ENCODE measurements around the gene NCEH1. TPM values are rescaled to one million over a fixed set of nuclear protein-coding genes. Genes with fewer than 3 reads are reported as not detected.

Gene NCEH1
- total RNA-seq, 2 experiments from 2014 or later: 0.33 to 0.50 TPM

GRCh38 chr3:172752651-172753050, 41.8 kb upstream of the NCEH1 start:
- H3K9me3 Mint-ChIP-seq: no peaks in the 10 kb centered on the region
- DNase-seq (peak in 1 of 14 experiments; percentile 7), ATAC-seq (ENCODE audit: poor library complexity) (no peak)
- Histone ChIP-seq H3K9me3 (ENCODE audit: control insufficient read depth in 1 of 2, insufficient read depth in 1 of 2, low read length in 2 of 2) (no peaks in the 10 kb centered on the region), H3K4me3 (ENCODE audit: low read length) (no peak overlapping the region), H3K27ac (ENCODE audit: low read depth in 1 of 2, low read length in 2 of 2) (no peak overlapping the region), H3K27me3 (ENCODE audit: control insufficient read depth in 1 of 2, insufficient read depth in 2 of 2, low read length in 2 of 2) (no peaks in the 10 kb centered on the region), H3K36me3 (ENCODE audit: insufficient read depth, low read length) (no peaks in the 10 kb centered on the region), H3K4me1 (ENCODE audit: insufficient read depth, low read length) (peaks cover 10% of the 10 kb centered on the region)
- intact Hi-C loops (cut with DNase I, micrococcal nuclease): no loop called here
- ChIA-PET CTCF (no interaction called here), POLR2A (no interaction called here)
- H3K4me3 Mint-ChIP-seq: peak overlapping the region; percentile 2
- H3K4me1 Mint-ChIP-seq (ENCODE audit: low read depth): peaks cover 20% of the 10 kb centered on the region
- H3K36me3 Mint-ChIP-seq (ENCODE audit: low read depth): peaks cover 6% of the 10 kb centered on the region
- no peaks in the 10 kb centered on the region for H3K27me3 Mint-ChIP-seq
- H3K27ac Mint-ChIP-seq: no peak overlapping the region
- TF ChIP-seq CTCF (IDR thresholded peaks at IDR 0.05): no peak

DNA sequence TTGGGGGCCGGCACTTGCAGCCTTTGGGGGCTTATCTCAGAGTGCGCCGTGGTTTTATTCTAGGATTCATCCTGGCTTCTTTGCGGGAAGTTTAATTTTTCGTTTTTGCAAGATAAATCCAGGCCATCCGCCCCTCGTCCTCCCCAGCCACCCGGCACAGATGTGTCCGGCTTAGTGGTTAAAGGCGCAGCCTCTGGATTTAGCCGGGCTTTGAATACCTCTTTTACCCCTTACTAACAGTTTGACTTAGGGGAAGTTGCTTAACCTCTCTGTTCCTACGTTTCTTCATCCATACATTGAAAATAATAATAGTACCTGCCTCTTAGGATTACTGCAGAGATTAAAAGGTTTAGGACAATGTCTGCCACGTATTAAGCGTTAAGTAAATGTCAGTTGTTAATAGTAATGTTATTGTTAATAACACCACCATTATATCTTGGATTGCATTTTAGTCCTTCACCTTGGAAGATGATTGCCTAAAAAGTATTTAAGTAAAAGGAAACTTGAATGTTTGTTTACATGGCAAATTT, 40.4 kb upstream of the NCEH1 start:
- POLR2A ChIA-PET: interaction anchor here (0.7 to 1.7 kb wide), 4 partner anchors 40 to 747 kb away, joined by 3 to 5 read pairs (median 3); partner anchors contain the start of genes FNDC3B and NCEH1
- intact Hi-C loops (cut with DNase I, micrococcal nuclease): no loop called here
- Histone ChIP-seq H3K4me1 (ENCODE audit: insufficient read depth, low read length) (peaks cover 10% of the 10 kb centered on the region), H3K27ac (ENCODE audit: low read depth in 1 of 2, low read length in 2 of 2) (peak overlapping the region; percentile 28 to 35), H3K9me3 (ENCODE audit: control insufficient read depth in 1 of 2, insufficient read depth in 1 of 2, low read length in 2 of 2) (no peaks in the 10 kb centered on the region), H3K4me3 (ENCODE audit: low read length) (peak overlapping the region; percentile 85), H3K27me3 (ENCODE audit: control insufficient read depth in 1 of 2, insufficient read depth in 2 of 2, low read length in 2 of 2) (no peaks in the 10 kb centered on the region), H3K36me3 (ENCODE audit: insufficient read depth, low read length) (no peaks in the 10 kb centered on the region)
- Mint-ChIP-seq H3K27ac (peak overlapping the region; percentile 40), H3K36me3 (ENCODE audit: low read depth) (peaks cover 6% of the 10 kb centered on the region), H3K27me3 (no peaks in the 10 kb centered on the region), H3K4me1 (ENCODE audit: low read depth) (peaks cover 20% of the 10 kb centered on the region), H3K4me3 (peak overlapping the region; percentile 97), H3K9me3 (no peaks in the 10 kb centered on the region)
- peak in 2 of 14 experiments; percentile 10 to 26 for DNase-seq
- no peak for ATAC-seq (ENCODE audit: poor library complexity)
- CTCF ChIA-PET: interaction anchor here (0.6 kb wide), 1 partner anchor 646 kb away, joined by 3 read pairs; no protein-coding TSS in a partner anchor
- TF ChIP-seq CTCF (IDR thresholded peaks at IDR 0.05): no peak

DNA sequence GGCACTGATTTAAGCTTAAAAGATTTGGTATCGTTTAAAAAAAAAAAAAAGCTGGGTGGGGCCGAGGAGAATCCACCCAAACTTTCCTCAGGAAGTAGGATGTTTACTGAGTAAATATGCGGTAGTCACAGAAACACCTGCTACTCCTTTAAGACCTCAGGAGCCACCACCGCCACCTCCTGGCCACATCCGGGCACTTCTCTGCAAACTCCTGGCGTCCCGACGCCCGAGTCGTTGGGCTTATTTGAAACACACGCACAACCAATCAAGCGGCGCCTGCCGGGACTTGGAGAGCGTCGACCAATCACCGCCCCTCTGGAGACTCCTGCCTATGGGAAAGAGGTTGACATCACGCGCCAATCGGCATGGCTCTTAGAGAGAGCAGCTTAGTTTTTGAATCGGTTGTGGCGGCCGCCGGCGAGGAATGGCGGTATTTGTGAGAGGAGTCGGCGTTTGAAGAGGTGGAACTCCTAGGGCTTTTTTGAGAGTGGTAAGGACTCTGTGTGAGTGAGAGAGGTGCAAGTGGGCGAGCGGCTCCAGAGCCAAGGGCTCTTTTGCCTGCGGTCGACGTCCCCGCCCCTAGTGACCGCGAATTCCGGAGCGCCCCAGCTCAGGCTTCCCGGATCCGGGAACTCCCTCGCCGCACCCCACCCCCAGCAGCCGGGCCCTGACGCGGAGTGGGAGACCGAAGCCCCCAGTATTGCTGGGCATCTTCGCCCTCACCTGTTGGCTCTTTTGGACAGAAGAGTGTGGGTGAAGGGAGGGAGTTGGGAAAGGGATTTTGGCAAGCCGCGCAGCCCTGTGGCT, 39.7 kb upstream of the NCEH1 start, which contains the start of gene ECT2:
Gene ECT2, plus strand, starts transcription at position 359 of the 807 bp plus-strand sequence. CDS start 3,805 bp downstream, outside the sequence.
- peak; percentile 72 for TF ChIP-seq CTCF (IDR thresholded peaks at IDR 0.05)
- peak within 1 kb of the TSS; percentile 85 for H3K4me3 ChIP-seq (ENCODE audit: low read length)
- ChIA-PET POLR2A (interaction anchor here (0.9 to 1.7 kb wide), 4 partner anchors 9 to 711 kb away, joined by 3 to 5 read pairs (median 3); partner anchors contain the start of genes FNDC3B and NCEH1), CTCF (interaction anchor here (0.6 to 1.4 kb wide), 6 partner anchors 12 to 645 kb away, joined by 3 to 7 read pairs (median 4); partner anchors contain the start of gene NCEH1)
- H3K4me1 ChIP-seq (ENCODE audit: insufficient read depth, low read length): peaks cover 10% of the 10 kb centered on the region
- no peaks in the 10 kb centered on the region for H3K27me3 ChIP-seq (ENCODE audit: control insufficient read depth in 1 of 2, insufficient read depth in 2 of 2, low read length in 2 of 2)
- peak within 1 kb of the TSS; percentile 97 for H3K4me3 Mint-ChIP-seq
- intact Hi-C loops (cut with DNase I, micrococcal nuclease): no loop called here
- H3K27ac ChIP-seq (ENCODE audit: low read depth in 1 of 2, low read length in 2 of 2): peak within 1 kb of the TSS; percentile 35 to 65
- H3K4me1 Mint-ChIP-seq (ENCODE audit: low read depth): peaks cover 20% of the 10 kb centered on the region
- DNase-seq: peak; percentile 93 to 99 (median 96)
- H3K9me3 Mint-ChIP-seq: no peaks in the 10 kb centered on the region
- H3K36me3 ChIP-seq (ENCODE audit: insufficient read depth, low read length): no peaks in the 10 kb centered on the region
- peak; percentile 98 for ATAC-seq (ENCODE audit: poor library complexity)
- no peaks in the 10 kb centered on the region for H3K9me3 ChIP-seq (ENCODE audit: control insufficient read depth in 1 of 2, insufficient read depth in 1 of 2, low read length in 2 of 2)
- H3K36me3 Mint-ChIP-seq (ENCODE audit: low read depth): peaks cover 6% of the 10 kb centered on the region
- H3K27ac Mint-ChIP-seq: peak within 1 kb of the TSS; percentile 50
- H3K27me3 Mint-ChIP-seq: no peaks in the 10 kb centered on the region
